NCI-H82 treated with DMSO at 0.1 percent for 48 hours (cell line): ENCODE results near the gene SDK1.
"Not testable (repeated sequence)": the region's sequence is repeated elsewhere in the genome, so short reads cannot be mapped to it uniquely, and the experiment has no call there.

ENCODE experiments used
- DNase-seq: peaks from one replicate; lab custom pipeline; 2025; ENCODE audit not compliant: unreplicated experiment; lab: John Stamatoyannopoulos, UW

The SDK1 gene

DNA sequence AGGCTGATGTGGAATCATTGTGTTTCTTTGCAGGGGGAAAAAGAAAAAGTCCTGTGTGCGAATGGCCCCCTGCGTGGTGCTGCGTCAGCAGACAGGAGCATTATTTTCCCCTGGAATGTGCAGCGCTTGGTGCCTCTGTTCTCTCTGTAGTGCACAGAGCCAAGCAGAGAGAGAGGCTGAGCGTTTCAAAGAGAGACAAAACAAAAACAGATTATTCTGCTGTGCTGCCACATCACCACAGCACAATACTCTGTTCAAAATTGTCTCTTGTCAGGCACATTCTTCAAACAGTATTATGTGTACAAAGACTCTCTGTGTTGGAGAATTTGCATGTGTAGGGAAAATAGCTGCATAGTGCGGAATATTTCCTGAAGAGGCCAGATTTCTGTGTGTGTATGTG, 609.0 kb downstream of the SDK1 start:
- no peak for DNase-seq

DNA sequence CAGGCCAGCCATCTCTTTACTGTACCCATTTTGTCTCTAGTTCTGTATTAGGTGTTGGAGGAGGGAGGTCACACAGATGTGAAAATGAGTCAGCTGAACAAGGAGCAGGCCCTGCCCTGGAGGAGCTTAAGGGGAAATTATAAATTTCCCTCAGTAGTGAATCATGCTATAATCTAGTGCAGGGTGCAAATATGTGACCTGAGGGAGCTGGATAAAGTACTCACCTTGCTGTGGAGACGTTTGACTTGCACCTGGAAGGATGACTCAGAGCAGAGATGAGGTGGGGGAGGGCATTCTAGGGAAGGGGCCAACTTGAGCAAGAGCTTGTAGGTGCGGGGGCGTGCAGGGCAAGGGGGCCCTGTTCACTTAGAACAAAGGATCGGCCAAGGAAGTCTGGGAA, 610.6 kb downstream of the SDK1 start:
- DNase-seq: no peak

DNA sequence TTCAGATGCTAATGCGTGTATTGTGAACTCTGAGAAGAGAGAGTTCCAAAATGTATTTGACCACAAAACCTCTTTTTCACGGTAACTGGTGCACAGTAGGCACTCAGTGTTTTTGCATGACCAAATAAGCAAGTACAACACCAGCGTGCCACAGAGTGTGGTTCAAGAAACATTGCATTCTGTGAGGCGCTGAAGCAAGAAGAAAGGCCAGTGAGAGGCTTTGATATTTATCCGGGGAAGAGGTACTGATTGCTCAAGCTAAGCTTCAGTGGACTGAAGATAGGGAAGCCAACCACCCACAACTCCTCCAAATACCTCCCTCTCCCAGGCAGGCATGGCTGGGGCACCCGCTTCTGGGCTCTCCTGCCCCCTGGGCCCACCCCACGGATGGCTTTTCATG, 611.2 kb downstream of the SDK1 start:
- DNase-seq: no peak

DNA sequence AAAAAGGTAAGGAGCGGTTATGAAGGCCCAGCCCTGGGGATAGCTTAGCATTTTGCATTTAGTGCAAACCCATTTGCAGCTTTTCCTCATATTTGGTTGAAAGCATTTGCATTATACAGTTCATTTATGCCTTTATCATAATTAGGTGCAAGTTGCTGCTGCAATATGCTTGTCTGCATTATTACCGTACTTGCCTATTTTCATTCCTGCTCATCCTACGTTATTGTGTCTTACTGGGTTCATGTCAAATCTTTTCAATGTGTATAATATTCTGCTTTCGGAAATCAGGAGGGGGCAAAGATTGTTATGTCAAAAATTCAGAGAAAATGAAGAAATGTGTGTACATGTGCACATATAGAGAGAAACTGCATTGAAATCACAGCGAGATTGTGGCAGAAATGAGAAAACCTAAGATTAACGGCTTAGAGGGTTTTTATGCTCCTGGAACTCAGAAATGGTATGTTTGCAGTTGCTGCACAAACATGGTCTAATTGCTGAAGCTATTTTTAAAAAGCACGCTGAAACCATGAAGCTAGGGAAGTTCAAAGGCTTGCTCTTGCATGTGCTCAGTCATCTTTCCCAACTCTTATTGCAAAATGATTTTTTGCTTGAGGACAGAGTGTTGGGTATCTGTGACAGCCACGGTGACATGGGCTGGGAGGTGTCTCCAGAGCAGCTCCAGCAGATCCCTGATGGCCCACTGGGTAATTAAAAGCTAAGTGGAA, 613.2 kb downstream of the SDK1 start:
- no peak for DNase-seq

DNA sequence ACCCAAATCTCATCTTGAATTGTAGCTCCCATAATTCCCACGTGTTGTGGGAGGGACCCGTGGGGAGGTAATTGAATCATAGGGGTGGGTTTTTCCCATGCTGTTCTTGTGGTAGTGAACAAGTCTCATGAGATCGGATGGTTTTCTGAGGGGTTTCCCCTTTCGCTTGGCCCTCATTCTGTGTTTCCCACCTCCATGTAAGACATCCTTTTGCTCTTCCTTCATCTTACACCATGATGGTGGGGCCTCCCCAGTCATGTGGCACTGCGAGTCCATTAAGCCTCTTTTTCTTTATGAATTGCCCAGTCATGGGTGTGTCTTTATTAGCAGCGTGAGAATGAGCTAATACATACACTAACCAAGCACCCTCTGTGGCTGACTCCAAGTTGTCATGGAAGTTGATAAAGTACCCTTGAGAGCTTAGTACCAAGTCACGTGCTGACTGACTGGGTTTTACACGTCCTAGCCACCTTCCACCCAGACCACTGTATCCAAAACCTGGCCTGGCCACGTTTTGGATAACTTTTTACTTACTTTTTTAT, 614.4 kb downstream of the SDK1 start:
- DNase-seq: no peak

DNA sequence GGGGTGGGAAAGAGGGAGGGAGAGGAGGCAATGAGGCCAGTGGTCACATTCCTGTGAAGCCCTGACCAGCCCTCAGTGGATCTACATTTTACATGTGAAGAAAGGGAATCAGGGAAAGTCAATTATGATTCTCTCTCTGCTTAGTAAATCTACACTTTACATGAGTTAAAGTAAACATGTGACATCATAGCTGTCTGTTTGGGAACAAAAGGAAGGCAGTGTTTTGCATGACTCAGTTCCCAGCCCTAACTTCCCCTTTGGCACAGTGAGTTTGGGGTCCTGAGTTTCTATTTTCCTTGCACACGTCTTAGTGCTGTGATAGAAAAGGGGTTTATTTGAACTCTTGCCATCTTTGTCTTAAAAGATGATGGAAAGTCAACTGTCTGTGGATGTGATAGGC, 615.1 kb downstream of the SDK1 start:
- no peak for DNase-seq

DNA sequence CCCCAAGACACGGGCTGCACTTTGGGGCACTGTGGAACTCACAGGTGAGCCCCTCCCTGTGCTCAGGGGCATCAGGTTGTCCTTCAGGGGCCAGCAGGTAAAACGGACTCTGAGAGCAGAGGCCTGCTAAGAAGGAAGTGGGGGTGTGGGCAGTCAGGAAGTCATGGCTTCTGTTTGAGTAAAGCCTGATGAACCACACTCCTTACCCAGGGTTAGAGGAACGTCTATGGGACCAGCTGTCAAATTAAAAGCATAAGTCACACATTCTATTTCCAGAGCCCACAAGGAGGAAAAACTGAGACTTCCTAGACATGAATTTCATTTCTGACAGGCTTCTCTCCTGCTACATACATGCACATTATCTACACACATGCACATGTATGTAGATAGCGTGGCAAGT, 616.4 kb downstream of the SDK1 start:
- no peak for DNase-seq

DNA sequence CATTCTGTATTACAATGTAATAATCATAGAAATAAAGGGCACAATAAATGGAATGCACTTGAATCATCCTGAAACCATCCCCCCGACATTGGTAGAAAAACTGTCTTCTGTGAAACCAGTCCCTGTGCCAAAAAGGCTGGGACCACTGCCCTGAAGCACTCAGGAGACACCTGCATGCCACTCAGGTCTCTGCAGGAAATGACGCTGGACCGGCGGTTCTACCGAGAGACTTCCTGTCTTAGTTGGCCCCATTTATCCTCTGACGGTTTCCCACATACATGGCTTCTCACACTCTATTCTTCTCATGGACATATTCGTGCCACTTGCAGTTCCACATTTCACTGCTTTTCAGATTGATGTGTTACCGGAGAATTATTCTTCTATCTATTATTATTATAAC, 617.5 kb downstream of the SDK1 start:
- DNase-seq: no peak

DNA sequence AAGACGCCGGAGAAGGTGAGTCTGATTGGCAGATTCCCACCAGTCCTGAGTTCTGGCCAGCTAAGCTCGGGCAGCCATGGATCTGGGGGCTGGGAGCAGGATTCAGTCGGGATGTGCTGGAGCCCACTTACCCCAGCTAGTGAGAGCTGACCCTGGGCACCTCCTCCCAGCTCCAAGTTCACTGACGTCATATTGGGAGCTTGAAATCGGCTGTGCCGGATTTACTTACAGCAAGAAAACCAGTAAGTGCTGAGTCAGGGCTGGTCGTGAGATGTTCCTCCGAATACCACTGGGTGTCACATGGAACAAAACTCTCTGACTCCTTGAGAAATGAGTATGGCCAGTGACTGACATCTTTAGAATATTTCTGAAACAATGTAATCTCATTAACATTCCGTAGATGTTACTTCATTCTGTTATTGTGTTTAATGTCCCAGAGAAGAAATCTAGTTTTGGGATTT, 621.2 kb downstream of the SDK1 start:
- no peak for DNase-seq

DNA sequence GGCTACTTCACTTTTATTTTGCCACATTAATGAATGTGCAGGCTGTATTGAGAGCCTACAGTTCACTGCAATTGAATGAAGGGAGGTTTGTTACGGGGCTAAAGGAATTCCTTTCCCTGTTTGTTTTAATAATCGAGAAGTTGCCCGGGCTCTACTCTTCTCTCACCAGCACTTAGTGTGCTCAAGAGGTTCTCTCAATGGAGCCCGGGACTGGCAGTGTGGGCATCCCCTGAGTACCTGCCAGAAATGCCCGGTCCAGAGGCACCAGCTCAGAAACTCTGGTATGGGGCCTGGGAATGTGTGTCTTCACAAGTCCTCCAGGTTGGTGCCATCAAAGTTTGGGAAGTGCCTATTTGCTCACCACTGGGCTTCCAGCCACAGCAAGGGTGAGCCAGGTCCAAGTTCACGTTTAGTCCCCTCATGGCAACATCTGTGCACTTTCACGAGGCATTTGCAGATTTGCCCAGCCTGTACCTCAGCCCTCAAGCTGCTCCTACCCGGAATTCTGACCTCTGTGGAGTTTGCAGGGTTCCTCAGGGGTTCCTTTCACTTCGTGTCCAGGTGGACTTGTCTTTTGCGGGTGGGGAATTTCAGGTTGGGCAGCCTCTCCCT, 622.4 kb downstream of the SDK1 start:
- DNase-seq: no peak

DNA sequence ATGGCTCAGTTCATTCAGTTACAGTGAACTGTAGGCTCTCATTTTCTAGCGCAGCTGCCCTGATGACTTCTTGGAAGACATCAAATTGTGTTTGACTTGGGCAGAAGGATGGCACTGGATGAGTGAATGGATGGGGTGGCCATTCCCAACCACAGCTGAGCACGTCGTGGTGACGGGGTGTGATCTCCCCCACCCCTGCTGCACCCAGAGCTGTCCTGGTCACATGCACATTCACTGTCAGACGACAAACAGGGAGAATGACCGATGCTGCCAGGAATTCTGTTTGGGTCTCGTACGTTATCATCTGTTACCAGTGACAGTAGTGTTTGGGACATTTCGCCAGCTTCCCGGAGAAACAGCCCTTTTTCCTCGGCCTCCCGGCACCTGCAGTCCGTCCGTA, 623.2 kb downstream of the SDK1 start:
- no peak for DNase-seq

DNA sequence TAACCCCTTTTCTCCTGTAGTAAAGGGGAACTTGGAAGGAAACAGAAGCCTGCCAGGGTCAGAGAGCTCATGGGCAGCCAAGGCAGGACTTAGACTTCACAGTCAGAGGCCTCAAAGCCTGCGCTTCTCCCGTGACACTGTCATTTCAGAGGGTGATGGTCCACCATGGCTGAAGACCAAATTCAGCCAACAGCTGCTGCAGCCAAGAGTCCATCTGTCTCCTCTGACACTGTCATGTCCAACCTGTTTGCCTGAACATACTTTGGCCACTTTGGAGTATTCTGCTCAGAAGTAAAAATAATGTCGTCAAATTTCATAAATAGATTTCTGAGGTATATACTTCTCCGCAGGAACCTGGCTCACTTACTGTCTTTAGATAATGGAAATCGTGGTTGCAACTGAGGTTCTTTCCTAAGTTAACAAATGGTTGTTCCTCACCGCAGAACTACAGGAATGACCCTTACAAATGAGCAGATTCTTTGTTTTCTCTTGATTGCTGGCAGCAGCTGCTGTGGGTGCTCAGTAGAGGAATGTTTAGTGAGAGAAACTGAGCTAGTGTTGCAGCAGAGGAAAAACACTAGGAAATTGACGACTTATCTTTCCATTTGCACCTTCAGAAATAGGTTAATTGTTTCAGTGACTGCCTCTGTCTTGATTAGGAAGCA, 626.5 kb downstream of the SDK1 start:
- DNase-seq: no peak

DNA sequence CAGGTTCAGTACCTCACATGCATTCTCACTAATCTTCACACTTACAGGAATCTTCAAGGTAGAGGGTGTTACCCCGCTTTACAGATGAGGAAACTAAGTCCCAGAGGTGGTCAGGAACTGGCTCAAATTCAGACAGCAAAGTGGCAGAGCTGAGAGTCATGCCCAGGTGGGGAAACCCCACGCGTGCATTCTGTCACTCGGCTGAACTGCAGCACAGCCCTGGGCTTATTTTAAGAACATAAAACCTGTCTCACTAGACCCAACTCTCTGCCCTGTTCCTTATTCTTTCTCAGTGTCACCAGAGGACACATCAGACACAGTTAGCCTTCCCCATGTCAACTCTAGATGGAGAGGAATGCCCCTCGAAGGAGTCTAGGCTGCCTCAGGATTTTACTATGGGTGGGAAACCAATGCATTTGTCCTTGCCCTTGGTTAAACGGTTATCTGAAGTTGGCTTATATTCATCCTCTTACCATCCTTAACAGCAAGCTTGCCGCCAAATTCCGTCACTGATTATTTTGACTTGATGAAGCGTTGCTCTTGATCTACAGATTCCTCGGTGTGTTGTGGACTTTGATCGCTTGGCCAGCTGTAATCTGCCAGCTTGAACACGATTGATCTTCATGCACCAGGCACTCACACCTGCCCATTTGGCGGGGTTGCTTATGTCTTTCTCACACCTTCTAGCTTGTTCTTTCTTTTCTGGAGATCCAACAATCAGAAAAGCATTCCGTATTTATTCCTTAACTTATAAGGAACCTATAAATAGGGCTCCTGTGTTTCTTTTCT, 627.9 kb downstream of the SDK1 start:
- DNase-seq: no peak

DNA sequence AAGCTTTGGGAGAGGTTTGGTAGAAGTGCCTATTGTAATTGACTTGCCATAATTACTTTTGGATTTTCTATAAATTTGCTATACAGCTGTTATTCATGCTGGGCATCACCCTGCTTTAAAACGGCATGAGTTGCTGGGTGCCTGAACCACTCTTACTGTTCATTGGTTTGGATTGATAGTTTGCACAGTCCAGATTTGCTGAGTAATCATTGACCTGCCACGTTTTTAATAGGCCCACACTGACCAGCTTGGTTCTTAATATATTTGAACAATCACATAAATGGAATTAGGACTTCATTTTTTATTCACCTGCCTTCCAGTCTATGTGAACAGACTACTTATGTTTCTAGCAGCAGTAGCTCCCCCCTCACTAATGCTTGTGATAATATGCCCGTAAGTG, 630.8 kb downstream of the SDK1 start:
- DNase-seq: no peak

DNA sequence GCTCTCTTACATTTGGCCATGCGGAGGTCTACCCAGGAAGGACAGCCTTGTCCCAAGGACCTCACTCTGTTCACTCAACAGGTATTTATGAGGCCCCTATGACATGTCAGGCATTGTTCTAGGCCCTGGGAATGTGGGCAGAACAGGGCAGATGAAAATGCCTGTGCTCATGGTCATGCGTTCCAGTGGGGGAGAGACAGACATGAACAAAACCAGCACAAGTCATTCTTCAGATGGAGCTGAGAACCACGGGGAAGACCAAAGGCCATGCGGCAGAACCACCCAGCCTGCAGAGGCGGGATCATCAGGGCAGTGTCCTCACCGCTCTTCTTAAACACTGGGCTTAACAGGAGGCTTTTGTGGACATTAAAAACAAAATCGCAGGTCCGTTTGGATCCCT, 636.1 kb downstream of the SDK1 start:
- no peak for DNase-seq

DNA sequence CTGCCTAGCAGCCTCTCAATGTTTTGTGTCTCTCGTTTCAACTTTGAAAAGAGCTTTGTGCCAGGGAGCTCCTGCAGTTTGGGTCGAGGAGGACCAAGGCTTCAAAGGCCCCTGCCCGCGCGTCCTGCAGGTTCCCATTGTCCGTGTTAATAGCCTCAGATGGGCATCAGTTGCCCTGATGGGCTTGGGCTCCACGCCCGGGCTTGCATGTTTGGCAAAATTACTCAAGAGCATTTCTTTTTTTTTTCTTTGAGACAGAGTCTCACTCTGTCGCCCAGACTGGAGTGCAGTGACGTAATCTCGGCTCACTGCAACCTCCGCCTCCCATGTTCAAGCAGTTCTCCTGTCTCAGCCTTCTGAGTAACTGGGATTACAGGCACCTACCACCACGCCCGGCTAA, 636.6 kb downstream of the SDK1 start:
- no peak for DNase-seq

DNA sequence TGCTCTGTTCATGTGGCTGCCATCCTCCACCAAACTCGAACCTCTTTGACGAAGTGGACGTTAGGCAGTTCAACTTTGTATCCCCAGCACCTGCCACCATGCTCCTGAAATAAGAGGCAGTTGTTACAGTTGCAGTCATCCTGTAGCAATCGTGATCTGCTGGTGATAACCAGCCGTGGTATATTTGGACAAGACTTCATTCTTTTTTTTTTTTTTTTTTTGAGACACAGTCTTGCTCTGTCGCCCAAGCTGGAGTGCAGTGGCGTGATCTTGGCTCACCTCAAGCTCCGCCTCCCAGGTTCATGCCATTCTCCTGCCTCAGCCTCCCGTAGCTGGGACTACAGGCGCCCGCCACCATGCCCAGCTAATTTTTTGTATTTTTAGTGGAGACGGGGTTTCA, 640.7 kb downstream of the SDK1 start:
- DNase-seq: not testable (repeated sequence)

DNA sequence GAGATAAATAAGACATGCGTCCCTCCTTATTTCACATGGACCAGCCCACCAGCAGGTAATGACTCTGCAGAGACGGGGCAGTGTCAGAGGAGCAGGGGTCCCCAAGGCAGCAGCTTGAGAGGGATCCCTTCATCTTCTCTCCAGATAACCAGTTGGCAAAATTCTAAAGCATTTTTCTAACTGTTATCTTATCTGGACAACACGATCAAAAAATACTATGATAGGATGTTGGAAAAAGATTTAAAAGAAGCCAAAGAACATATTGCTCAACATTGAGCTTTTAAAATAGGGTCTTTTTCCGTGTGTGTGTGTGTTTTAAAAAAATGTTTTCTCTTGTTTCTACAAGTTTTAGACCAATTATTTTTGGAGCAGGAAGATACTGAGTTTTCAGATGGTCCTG, 641.2 kb downstream of the SDK1 start:
- DNase-seq: no peak

DNA sequence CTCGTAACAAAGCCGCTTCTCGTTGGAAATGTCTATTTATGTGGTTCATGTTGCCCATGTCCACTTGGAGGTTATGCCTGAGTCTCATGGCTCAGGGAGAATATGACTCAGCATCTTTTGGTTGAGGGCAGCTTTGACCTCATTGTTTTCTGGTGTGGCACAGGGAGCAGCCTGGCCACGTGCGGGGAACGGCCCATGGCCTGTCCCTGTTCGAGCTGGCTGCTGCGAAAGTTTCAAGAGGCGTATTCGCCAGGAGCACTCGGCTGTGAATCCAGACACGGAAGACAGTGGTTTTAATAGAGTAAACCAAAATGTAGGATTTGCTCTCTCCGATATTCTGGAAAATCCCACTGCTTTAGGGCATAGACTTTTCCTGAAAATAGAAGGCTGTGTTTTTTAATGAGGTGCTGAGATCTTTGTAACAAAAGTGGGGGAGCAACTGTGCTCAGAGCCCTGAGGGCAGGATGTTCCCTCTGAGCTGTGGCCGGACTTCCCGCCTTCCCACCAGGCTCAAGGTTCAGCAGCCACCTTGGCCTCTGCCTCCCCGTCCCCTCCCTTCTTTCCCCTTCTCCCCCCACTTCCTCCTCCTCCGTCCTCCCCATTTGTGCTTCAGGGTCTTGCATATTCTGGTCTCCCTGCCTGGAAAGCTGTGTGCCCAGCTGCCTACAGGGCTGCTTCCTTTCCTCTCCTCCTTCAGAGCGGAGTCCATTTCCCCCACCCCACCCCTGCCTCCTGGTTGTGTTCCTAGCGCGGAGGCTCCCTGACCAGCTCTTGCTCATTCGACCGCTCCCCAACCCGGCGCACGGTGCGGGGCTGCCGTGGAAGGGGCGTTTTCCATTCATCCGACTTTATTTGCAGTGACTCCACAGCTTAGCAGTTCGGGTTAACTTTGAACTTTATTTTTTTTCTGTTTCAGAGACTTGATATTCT, 642.0 kb downstream of the SDK1 start:
- no peak for DNase-seq

DNA sequence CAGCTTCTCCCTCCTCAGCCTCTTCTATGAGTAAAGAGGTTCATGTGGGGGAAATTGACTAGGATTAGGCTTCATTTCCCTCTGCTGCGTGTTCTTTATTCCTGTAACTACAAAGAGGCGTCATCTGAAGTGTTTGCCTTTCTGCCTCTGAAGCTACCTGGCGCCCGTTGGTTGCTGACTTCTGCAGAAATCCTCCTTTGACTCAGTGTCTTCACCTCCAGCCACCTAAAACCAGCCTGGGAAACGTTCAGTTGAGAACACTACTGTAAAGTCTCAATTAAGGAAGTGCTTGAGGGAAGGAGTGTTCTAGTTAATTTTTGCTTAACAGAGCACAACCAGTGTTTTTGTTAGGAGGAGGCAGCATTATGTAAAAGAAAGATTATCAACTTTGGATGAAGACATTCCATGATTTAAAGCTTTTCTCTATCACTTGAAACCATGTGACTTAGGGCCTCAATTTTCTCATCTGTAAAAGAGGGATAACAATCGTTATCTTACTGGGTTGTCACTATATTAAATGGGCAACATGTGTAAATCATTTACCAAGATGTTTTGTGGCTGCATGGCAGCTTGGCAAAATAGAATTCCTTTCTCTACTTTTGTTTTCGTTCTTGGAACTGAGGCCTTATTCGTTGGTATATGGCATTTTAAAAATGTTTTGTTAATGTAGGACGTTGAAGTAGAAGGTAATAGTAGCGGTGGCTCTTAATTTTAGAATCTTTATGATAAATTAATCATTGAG, 642.9 kb downstream of the SDK1 start:
- no peak for DNase-seq
